GM19238 (cell line): ENCODE results near the gene PLXNA2.

ENCODE experiments used
- DNase-seq: peaks from one replicate; pipeline ENCODE4 v3.0.0; 2011; ENCODE audit warnings: low spot score; ENCODE audit not compliant: insufficient read length

Gene PLXNA2

DNA sequence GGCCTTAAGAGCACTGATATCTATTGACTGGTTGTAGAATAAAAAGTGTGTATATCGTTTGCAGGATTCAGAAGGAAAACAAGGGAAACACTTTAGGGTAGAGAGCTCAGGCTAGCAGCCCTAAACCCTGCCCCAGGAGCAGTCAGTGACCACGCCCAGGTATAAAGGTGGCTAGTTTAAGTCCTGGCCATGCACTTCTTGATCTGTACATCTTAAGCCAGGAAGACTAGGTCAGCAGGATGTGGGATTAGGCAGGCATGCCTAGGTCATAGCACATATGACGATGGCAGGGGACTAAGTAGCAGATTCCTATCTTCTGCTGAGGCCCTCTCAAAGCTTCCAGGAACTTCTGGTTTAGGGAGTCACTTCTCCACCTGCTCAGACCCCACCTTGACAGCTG, 175.3 kb downstream of the PLXNA2 start:
- no peak for DNase-seq

DNA sequence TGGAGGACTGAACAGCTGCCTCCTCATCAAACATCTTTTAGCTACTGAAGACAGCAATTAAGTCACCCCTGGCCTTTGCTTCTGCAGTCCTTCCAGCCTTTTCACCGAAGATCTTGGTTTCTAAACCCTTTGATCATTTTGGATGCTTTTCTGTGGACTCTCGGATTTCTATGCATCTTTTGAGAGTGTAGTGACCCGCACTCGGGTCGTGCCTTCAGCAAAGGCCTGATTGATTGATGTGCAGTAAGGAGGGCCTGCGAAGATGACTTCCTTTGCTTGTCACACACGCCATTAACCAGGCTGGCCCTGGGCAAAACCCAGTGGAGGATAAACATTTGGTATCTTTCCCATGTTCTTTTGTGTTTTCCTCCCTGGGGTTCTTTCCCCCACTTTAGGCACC, 175.8 kb downstream of the PLXNA2 start:
- DNase-seq = no peak

DNA sequence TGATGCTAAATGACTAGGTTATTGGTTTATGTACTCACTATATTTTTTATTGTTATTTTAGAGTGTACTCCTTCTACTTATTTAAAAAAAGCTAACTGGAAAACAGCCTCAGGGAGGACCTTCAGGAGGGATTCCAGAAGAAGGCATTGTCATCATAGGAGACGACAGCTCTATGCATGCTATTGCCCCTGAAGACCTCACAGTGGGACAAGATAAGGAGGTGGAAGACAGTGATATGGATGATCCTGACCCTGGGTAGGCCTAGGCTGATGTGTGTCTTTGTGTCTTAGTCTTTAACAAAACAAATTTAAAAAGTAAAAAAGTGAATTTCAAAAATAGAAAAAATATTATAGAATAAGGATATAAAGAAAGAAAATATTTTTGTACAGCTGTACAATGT, 177.6 kb downstream of the PLXNA2 start:
- DNase-seq = no peak

DNA sequence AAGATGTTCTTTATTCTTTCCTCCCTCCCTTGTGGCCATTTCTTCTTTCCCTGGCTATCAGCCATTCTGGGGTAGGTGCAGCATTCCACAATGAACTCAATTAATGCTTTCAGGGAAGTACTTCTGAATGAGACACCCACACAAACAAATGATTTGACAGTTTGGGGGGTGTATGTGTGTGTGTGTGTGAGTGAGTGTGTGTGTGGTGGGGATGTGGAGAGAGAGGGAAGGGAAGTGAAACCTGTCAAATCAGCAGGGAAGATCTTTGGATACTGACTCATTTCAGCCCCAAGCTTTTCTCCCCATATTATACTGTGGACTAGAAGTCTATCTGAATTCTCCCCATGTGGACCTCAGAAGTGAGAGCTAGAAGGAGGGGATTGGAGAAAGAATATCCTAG, 178.3 kb downstream of the PLXNA2 start:
- no peak for DNase-seq

DNA sequence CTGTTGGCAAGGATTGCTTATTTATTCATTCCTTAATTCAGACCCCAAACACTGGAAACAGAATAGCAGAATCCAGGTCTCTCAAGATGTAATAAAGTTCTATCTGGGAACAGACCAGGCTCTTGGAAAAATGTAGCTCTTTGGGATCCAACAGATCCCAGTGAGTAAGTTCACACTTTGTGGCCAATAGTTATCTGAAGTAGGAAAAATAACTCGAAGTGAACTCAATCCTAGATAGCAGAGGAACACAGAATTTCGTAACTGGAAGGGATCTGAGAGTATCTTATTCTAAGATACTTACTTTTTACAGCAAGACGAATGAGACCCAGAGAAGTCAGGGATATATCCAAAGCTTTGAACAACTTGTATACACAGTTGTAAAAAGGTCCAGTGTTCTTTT, 182.6 kb downstream of the PLXNA2 start:
- no peak for DNase-seq

DNA sequence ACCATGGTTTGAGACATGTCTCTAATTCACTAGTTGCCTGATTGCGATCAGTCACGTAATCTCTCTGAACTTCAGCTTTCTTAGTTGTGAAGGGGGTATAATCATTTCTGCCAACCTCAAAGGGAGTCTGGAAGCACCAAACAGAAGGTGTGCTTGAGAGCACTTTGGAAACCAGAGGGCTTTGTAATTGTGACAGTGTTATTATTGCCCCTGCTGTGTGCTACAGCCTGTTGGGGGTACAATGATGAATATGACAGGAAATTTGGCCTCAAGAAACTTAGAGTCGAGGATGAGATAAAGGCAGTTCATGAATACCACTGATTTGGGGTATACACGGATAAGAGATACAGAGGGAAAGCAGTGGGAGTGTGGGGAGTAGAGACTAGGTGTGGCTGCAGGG, 183.1 kb downstream of the PLXNA2 start:
- DNase-seq = no peak

DNA sequence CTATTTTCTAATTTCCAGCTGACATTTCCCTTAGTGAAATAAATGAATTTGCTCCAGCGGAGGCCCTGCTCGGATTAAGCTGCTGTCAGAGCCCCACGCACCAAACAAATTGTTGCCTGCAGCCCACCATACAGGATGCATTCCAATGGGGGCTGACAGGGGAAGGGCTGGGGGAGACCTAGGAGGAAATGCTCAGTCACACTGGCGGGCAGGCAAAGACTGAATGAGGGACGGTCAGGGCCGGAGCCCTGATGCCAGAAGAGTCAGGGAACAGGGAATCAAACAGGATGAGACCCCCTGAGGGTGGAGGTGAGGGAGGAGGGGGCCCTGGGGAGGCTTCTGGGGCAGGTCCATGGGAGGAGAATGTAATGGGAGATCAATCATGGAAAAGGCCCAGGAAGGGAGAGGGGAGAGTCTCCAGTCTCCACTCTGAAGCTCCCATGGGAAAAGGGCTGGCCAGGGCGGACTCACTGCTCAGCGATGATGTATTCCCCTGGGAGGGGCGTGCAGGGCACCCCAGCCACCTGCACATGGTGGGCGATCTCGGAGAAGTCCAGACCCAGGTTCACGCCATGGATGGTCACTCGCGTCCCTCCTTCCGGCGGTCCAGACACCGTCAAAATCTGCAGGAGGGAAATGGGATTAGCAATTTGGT, 183.8 kb downstream of the PLXNA2 start:
- DNase-seq = no peak

DNA sequence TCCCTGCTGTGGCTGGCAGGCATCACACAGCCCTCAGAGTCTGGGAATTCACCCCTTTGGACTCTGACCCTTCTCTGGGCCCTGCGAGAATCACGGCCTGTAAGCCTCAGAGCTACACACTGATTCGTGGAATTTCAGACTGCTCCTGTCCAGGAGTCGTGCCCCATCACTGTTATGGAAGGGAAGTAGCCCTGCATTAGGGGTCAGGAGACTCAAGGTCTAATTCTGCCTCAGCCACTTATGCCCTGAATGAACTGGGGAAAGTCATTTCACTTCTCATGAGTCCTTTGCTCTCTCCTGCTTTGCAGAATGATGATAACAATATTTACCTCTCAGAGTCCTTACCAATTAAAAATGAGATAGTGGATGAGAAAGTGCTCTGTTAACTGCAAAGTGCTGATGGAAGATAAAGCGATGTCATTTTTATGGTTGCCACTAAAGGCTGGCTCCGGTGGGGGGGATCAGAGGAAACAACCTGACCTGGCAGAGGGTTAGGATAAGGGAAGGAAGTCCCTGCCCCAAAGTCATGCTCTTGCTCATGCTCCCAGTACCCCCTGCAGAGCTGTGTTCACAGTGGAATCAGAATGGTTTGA, 184.7 kb downstream of the PLXNA2 start:
- DNase-seq = no peak

DNA sequence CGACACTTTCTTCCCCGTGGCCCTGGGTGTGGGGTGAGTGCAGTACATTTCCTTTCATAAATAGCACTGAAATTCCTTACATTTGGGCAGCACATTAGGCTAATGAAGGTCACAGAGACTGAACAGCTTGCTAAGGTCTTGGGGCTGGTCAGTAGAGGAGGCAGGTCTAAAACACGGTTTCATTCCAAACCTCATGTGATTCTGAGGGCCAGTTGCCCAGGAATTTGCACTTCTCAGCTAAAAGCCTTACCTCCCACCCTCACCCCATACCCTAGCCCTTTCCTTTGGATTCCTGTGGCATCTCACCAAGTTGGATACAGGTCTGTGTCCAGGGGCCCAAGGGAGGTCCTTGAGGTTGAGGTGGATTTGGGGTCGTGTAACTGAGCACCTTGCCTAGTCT, 185.4 kb downstream of the PLXNA2 start:
- no peak for DNase-seq

DNA sequence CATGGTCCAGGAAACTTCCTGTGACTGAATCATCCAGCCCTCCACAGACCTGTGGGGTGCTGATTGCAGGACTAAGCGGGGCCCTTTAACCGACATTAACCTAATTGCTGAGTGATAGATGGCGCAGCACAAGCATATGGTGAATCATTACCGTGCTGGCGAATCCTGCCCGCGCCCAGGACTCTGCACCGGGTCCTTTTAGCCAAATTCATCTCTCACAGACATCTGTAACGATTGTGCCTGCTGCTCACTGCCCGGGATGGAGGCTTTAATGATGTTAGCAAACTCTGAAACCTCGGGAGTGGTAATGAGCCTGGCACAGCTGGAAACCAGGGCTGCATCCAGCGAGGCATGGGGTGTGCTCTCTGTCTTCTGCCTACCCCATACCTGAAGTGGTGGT, 185.9 kb downstream of the PLXNA2 start:
- no peak for DNase-seq

DNA sequence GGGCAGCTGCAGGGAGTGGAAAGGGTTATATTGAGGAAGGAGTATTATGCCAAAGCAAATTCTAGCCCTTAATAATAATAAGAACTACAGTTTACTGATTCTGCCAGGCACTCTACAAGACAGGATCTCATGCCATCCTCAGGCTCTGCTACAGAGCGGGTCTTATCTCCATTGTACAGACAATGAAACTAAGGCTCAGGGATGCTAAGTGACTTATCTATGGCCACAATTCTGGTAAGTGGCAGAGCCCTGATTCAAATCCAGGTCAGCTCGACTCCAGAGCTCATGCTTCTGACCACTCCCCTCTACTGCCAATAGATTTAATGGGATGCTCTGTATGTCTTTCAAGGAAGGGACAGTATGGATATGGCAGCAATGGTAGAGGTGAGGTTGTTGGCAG, 187.1 kb downstream of the PLXNA2 start:
- DNase-seq = no peak

DNA sequence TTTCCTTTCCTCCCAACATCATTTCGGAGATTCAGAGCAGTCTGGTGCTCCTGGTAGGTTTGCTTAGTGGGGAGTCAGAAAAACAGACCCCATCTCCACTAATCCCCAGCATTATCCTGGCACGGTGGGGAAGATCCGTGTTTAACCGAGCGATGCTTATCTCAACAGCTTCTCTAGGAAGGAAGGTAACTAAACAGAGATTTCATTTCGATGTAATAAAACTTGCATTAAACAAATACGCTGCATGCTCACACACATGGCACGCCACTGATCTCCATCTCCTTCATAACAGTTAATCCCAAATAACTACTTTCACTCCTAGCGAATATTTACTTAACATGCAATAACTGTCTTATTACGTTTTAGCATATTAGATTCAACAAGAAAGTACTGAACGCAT, 188.6 kb downstream of the PLXNA2 start:
- no peak for DNase-seq

DNA sequence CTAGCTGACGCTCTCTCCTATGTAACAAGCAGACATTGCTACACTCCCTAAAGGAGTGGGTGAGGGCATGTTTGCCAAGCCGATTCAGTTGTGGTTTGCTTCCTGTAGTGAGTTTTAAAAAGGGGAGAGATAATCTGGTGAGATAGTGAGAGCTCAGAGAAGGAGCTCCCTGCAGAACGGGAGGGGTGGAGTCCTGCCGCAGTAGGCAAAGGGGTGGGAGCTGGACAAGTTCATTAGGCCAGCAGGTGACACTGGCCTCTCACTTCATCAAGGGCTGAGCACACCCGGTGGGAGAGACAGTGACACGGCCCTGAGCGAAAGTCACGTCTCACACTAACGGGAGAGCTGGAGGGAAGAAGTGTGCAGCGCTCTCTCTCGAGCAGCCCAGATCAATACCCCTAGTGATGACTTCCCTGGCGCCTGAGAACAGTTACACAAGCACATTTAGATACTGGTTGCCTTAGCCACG, 189.2 kb downstream of the PLXNA2 start:
- DNase-seq = no peak

DNA sequence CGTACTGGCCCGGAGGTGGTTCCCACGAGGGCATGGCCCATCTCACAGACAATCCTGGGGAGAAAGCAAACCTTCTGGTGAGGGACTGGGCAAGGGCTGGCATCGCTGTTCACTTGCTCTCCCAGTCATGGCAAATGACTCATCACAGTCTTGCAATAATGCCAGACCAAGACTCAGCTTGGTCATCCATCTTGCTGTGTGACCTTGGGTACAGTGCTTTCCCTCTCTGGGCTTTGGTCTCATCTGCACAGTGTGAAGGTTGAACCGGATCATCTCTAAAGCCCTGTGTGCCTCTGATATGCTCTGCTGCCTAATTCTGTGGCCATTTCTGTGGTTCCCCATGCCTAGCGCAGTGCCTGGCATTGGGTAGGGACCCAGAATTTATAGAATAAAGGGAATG, 189.7 kb downstream of the PLXNA2 start:
- no peak for DNase-seq

DNA sequence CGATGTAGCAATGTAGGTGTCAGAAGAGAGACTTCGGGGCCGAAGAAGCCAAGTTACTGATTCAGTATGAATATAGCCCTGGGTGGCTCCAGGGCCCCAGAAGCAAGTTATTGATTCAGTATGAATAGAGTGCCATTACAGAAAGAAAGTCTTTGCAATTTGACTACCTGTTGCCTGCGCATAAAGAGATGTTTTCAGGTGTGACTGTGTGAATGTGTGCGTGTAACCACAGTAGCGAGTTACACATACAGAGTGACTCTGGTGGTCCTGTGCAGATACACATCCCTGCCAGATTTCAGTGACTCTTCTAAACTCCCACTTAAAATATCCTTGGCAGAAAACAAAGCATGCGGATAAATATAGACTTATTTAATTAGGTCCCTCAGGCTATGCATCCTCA, 190.5 kb downstream of the PLXNA2 start:
- no peak for DNase-seq

DNA sequence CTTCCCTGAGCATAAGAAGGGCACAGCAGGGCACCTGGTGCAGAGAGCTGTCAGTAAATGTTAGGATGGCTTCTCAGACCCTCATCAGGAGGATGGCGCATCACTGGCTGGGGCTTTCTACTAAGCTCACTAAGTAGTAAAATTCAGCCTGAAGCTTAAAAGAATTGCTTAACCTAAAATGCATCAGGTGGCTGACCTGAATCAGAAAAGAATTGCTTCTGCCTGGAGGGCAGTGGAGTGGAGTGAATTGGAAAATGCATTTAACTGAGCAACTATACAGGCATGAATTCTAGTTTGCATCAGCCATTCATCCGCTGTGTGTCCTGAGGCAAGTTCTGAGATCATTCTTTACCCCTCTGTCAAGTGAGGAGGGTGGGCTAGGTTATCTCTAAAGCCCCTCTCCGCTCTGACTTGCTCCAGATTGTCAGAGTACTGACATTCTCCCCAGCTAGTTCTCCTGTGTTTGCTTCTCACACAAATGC, 191.2 kb downstream of the PLXNA2 start:
- DNase-seq = no peak

DNA sequence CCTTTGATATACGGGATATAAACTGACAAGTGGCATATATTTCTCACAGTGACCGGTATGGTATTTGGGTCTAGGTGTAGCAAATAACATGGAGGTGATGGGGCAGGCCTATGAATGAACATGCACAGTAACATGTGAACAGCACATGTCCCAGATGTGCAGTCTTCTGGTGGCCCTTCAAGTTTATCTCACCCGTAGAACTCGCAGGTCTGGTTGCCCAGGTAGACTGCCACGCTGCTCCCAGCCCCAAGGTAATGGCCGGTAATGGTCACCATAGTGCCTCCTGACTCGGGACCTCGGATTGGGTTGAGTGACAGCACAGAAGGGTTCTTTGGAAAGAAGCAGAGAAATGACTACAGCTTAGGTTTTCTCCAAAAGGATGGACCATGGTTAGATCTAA, 192.0 kb downstream of the PLXNA2 start:
- no peak for DNase-seq

DNA sequence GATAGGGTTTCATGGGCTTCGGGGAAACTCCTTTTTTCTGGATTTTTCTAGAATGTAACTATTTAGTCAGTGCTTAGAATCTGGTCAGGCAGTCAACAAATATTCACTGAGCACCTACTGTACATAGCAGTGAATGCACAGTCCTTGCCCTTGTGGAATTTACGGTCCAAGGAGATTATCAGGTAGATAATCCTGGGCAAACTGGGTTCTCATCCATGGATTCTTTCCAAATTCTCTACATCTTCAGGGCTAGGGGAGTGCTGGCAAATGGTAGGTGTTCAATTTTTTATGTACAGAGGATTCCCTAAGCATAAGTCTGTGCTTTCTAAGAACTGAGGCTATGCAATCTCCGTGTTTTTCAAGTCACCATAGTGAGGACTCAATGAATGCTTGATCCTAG, 192.5 kb downstream of the PLXNA2 start:
- no peak for DNase-seq

DNA sequence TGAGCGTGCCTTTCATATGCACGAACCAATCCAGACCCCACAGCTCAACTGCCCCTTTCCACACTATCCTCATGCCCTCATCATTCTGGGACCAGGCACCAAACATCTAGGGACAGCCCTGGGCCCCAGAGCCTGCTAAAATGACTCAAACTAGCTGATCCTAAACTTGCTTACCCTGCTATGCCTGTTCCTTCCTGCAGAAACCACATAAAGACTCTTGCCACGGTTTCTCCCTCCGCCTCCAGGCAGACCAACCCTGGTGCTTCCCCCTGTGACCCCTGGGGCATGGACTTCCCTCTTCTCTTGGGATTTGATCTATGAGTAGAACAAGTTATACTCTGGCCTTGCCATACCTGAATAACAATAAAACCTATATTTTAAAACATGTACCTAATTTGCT, 195.3 kb downstream of the PLXNA2 start:
- DNase-seq = no peak

DNA sequence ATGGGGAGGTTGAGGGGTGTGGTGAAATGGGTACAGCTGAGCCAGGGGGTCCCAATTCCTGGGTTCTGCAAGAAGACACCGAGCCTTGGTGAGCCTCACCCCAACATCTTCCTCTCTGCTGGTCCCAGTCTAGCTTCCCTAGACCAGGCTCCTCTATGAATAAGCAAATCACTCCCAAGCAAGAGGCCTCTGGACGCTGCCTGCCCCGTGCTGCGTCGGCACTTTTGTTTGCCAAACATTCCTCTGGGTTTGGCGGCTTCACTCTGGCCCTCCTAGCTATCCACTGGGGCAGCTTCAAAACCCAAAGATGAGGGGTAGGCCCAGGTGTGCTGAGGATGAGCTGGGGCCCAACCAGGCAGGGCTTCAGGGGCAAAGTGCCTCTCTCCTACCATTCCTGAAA, 196.2 kb downstream of the PLXNA2 start:
- no peak for DNase-seq

DNA sequence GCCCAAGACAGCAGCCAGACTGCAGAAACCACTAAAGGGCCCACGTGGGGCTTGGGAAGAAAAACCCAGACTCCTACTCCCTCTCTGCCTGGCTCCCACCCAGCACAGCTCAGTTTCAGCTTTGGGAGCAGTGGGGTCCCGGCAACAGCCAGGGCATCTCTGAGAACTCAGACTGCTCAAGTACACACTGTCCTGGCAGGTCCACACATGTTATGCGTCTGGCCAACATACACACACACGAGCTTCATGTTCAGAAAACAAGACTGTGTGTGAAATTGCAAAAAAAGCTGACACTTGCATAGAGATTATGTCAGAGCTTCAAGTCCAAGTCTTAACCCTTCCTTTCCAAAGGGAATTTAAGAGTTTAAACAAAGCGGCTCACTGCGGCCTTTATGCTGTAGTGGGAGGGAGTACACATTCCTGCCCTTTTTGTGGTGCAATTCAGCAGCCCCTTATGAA, 196.7 kb downstream of the PLXNA2 start:
- no peak for DNase-seq

DNA sequence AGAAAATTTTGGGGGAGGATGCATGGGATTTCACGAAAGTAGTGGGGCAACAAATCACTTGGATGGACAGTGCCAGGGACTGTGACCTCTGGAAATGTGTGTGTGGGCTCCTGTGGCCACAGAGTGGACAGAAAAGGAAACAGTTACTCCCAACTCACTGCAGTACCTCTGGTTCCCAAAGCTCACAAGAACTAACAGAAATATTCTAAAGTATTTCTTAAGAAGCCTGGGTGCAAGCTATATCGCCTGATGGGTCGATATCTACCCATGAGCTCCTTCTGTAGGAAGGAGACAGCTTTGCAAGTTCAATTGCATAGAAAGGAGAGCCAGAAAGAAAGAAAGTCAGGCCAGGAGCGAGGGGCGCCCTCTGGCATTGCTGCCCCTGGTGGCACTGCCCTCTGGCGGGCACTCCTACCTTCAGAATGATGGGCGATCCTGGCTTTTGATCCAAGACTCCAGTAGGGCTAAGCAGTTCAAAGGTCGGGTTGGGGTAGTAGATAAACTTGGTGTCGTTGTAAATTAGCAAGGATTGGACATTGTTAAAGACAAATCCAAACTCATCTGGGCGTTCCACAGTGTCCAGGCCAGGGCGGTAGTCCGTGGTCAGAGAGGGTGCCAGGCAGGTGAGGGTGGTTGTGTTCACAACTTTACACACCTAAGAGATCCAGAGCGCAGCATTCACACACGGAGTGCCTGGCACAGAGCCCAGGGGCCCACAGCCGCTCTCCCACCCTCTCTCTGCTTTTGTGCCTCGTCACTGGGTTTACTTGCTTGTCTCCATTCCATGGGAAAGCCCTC, 198.5 kb downstream of the PLXNA2 start:
- no peak for DNase-seq
